ENCODE measurements around the gene FKBP1B.

FKBP1B gene

GRCh38 chr2:24102677-24103076 is 53.1 kb downstream of the FKBP1B start:
- Histone ChIP-seq H3K4ac (ENCODE audit: low read depth, low read length) (no peak overlapping the region), H3K18ac (ENCODE audit: low read length) (no peak overlapping the region), H2BK120ac (ENCODE audit: insufficient read depth, low read length, poor library complexity) (no peak overlapping the region), H3K4me3 (ENCODE audit: low read depth, low read length) (no peak overlapping the region), H2BK12ac (ENCODE audit: low read length) (no peak overlapping the region), H2AFZ (ENCODE audit: insufficient read depth, low read length, poor library complexity) (no peak overlapping the region), H4K8ac (ENCODE audit: low read depth, low read length) (no peak overlapping the region), H3K9ac (ENCODE audit: low read length) (no peak overlapping the region), H3K4me2 (ENCODE audit: low read length) (no peak overlapping the region), H2AK5ac (ENCODE audit: low read length) (no peak overlapping the region), H3K27me3 (ENCODE audit: insufficient read depth, low read length) (no peaks in the 10 kb centered on the region), H3K4me1 (ENCODE audit: control insufficient read depth in 1 of 2, insufficient read depth in 2 of 2, low read length in 2 of 2) (no peaks in the 10 kb centered on the region), H3K27ac (ENCODE audit: low read depth, low read length) (no peak overlapping the region), H4K91ac (ENCODE audit: low read depth, low read length) (no peak overlapping the region), H3K23ac (ENCODE audit: low read length) (no peak overlapping the region), H3K36me3 (ENCODE audit: control insufficient read depth in 1 of 2, insufficient read depth in 2 of 2, low read length in 2 of 2) (no peaks in the 10 kb centered on the region), H2BK5ac (ENCODE audit: low read depth, low read length, poor library complexity) (no peak overlapping the region), H3K79me2 (ENCODE audit: control insufficient read depth, insufficient read depth, low read length, poor library complexity) (no peaks in the 10 kb centered on the region), H3K14ac (ENCODE audit: low read length) (no peak overlapping the region), H3K79me1 (ENCODE audit: low read length) (no peaks in the 10 kb centered on the region), H3K9me3 (ENCODE audit: insufficient read depth, low read depth, low read length) (peaks cover 2% of the 10 kb centered on the region), H4K12ac (ENCODE audit: low read depth, low read length) (no peak overlapping the region)
- DNase-seq: no peak
- WGBS (ENCODE audit: extremely low coverage, insufficient coverage, insufficient read length): no CpG with 5 or more reads among the region's 1 CpG

DNA sequence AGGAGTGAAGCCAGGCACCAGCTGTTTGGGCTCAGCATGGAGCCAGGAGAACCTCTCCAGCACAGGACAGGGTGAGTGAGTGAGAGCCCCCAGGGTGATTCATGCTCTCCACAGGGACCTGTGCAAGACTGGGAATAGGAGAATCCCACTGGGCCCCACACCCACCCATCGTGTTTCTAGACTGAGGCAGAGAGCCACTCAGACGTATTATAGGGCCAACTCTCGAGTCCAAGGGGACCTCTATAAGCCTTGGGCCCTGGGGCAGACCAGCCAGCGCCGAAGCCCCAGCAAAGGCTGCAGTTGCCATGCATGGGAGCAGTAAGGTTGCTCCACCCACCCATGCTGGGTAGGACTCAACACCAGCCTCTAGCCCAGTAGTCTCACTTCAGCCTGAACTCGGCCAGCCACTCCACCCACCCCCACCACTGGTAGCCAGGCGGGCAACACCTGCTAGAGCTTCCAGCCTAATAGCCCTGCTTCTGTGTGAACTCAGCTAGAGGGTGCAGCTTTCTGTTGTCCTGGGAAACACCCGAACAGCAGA is 54.6 kb downstream of the FKBP1B start:
- WGBS (ENCODE audit: extremely low coverage, insufficient coverage, insufficient read length): no CpG with 5 or more reads among the region's 8 CpGs

DNA sequence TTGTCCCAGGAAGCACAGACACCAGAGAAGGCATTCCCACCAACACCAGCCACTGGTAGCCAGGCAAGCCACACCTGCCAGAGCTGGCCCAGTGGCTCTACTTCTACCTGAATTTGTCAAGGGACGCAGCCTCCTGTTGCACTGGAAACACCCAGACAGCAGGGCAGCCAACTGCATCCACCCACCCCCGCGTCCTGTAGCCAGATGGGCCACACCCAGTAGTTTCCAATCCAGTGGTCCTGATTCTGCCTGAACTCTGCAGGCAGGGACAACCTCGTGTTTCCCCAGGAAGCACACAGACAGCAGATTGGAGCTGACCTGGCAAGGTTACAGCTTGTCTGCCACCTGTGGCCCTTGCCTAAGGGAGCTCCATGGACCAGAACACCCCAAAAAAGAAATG is 55.4 kb downstream of the FKBP1B start:
- Histone ChIP-seq H3K4me3 (ENCODE audit: low read depth, low read length) (no peak overlapping the region), H3K9me3 (ENCODE audit: insufficient read depth, low read depth, low read length) (peaks cover 2% of the 10 kb centered on the region), H2BK5ac (ENCODE audit: low read depth, low read length, poor library complexity) (no peak overlapping the region), H3K23ac (ENCODE audit: low read length) (no peak overlapping the region), H3K9ac (ENCODE audit: low read length) (no peak overlapping the region), H2AFZ (ENCODE audit: insufficient read depth, low read length, poor library complexity) (no peak overlapping the region), H2BK120ac (ENCODE audit: insufficient read depth, low read length, poor library complexity) (no peak overlapping the region), H3K4me1 (ENCODE audit: control insufficient read depth in 1 of 2, insufficient read depth in 2 of 2, low read length in 2 of 2) (no peaks in the 10 kb centered on the region), H3K4me2 (ENCODE audit: low read length) (no peak overlapping the region), H3K4ac (ENCODE audit: low read depth, low read length) (no peak overlapping the region), H2AK5ac (ENCODE audit: low read length) (no peak overlapping the region), H3K18ac (ENCODE audit: low read length) (no peak overlapping the region), H3K27ac (ENCODE audit: low read depth, low read length) (no peak overlapping the region), H3K27me3 (ENCODE audit: insufficient read depth, low read length) (no peaks in the 10 kb centered on the region), H3K79me1 (ENCODE audit: low read length) (no peaks in the 10 kb centered on the region), H3K79me2 (ENCODE audit: control insufficient read depth, insufficient read depth, low read length, poor library complexity) (no peaks in the 10 kb centered on the region), H2BK12ac (ENCODE audit: low read length) (no peak overlapping the region), H4K91ac (ENCODE audit: low read depth, low read length) (no peak overlapping the region), H3K14ac (ENCODE audit: low read length) (no peak overlapping the region), H3K36me3 (ENCODE audit: control insufficient read depth in 1 of 2, insufficient read depth in 2 of 2, low read length in 2 of 2) (no peaks in the 10 kb centered on the region), H4K12ac (ENCODE audit: low read depth, low read length) (no peak overlapping the region), H4K8ac (ENCODE audit: low read depth, low read length) (no peak overlapping the region)
- no CpG with 5 or more reads among the region's 4 CpGs for WGBS (ENCODE audit: extremely low coverage, insufficient coverage, insufficient read length)
- no peak for DNase-seq

More for the DNA sequence above, 54.6 kb downstream of the FKBP1B start:
- Histone ChIP-seq H2AFZ (ENCODE audit: insufficient read depth, low read length, poor library complexity) (no peak overlapping the region), H3K4me1 (ENCODE audit: control insufficient read depth in 1 of 2, insufficient read depth in 2 of 2, low read length in 2 of 2) (no peaks in the 10 kb centered on the region), H3K4me3 (ENCODE audit: low read depth, low read length) (no peak overlapping the region), H3K79me1 (ENCODE audit: low read length) (no peaks in the 10 kb centered on the region), H3K27ac (ENCODE audit: low read depth, low read length) (no peak overlapping the region), H2BK5ac (ENCODE audit: low read depth, low read length, poor library complexity) (no peak overlapping the region), H3K4ac (ENCODE audit: low read depth, low read length) (no peak overlapping the region), H3K4me2 (ENCODE audit: low read length) (no peak overlapping the region), H2BK12ac (ENCODE audit: low read length) (no peak overlapping the region), H3K79me2 (ENCODE audit: control insufficient read depth, insufficient read depth, low read length, poor library complexity) (no peaks in the 10 kb centered on the region), H3K23ac (ENCODE audit: low read length) (no peak overlapping the region), H2AK5ac (ENCODE audit: low read length) (no peak overlapping the region), H3K9ac (ENCODE audit: low read length) (no peak overlapping the region), H3K14ac (ENCODE audit: low read length) (no peak overlapping the region), H3K36me3 (ENCODE audit: control insufficient read depth in 1 of 2, insufficient read depth in 2 of 2, low read length in 2 of 2) (no peaks in the 10 kb centered on the region), H4K8ac (ENCODE audit: low read depth, low read length) (no peak overlapping the region), H2BK120ac (ENCODE audit: insufficient read depth, low read length, poor library complexity) (no peak overlapping the region), H3K18ac (ENCODE audit: low read length) (no peak overlapping the region), H4K12ac (ENCODE audit: low read depth, low read length) (no peak overlapping the region), H3K9me3 (ENCODE audit: insufficient read depth, low read depth, low read length) (peaks cover 2% of the 10 kb centered on the region), H3K27me3 (ENCODE audit: insufficient read depth, low read length) (no peaks in the 10 kb centered on the region), H4K91ac (ENCODE audit: low read depth, low read length) (no peak overlapping the region)
- DNase-seq: no peak

- Histone ChIP-seq H3K4me2 (ENCODE audit: low read length) (no peak overlapping the region), H3K18ac (ENCODE audit: low read length) (no peak overlapping the region), H3K27me3 (ENCODE audit: insufficient read depth, low read length) (no peaks in the 10 kb centered on the region), H3K4me3 (ENCODE audit: low read depth, low read length) (no peak overlapping the region), H4K12ac (ENCODE audit: low read depth, low read length) (no peak overlapping the region), H3K4me1 (ENCODE audit: control insufficient read depth in 1 of 2, insufficient read depth in 2 of 2, low read length in 2 of 2) (peaks cover 2 to 4% of the 10 kb centered on the region in 2 experiments), H3K9ac (ENCODE audit: low read length) (no peak overlapping the region), H2AFZ (ENCODE audit: insufficient read depth, low read length, poor library complexity) (no peak overlapping the region), H3K79me2 (ENCODE audit: control insufficient read depth, insufficient read depth, low read length, poor library complexity) (no peaks in the 10 kb centered on the region), H3K14ac (ENCODE audit: low read length) (no peak overlapping the region), H3K4ac (ENCODE audit: low read depth, low read length) (no peak overlapping the region), H3K36me3 (ENCODE audit: control insufficient read depth in 1 of 2, insufficient read depth in 2 of 2, low read length in 2 of 2) (no peaks in the 10 kb centered on the region), H4K91ac (ENCODE audit: low read depth, low read length) (no peak overlapping the region), H3K27ac (ENCODE audit: low read depth, low read length) (no peak overlapping the region), H2BK120ac (ENCODE audit: insufficient read depth, low read length, poor library complexity) (no peak overlapping the region), H3K9me3 (ENCODE audit: insufficient read depth, low read depth, low read length) (peaks cover 2% of the 10 kb centered on the region), H3K79me1 (ENCODE audit: low read length) (no peaks in the 10 kb centered on the region), H3K23ac (ENCODE audit: low read length) (no peak overlapping the region), H4K8ac (ENCODE audit: low read depth, low read length) (no peak overlapping the region), H2BK5ac (ENCODE audit: low read depth, low read length, poor library complexity) (no peak overlapping the region), H2AK5ac (ENCODE audit: low read length) (no peak overlapping the region), H2BK12ac (ENCODE audit: low read length) (no peak overlapping the region)
- no peak for DNase-seq
- WGBS (ENCODE audit: extremely low coverage, insufficient coverage, insufficient read length): no CpG with 5 or more reads among the region's 2 CpGs
Observed at GRCh38 chr2:24105816-24106215, 56.3 kb downstream of the FKBP1B start.
